WI38 (cell line): ENCODE results near the gene TMEM8B.

ENCODE experiments used
- H3K4me3 ChIP-seq: 2 replicates; pipeline ENCODE4 v1.5.1; 2011; ENCODE audit warnings: low read depth, mild to moderate bottlenecking, control low read depth, low read length
- CTCF ChIP-seq: IDR thresholded peaks from 2 replicates; pipeline ENCODE4 v1.5.1; 2012; ENCODE audit warnings: low read depth, mild to moderate bottlenecking, control low read depth, low read length

TMEM8B gene

GRCh38 chr9:35859990-35860339, 30.9 kb downstream of the TMEM8B start:
- no peak for TF ChIP-seq CTCF
- no peak overlapping the region for H3K4me3 ChIP-seq

- TF ChIP-seq CTCF, result no peak
Measured at GRCh38 chr9:35861161-35861897, 32.3 kb downstream of the TMEM8B start.

GRCh38 chr9:35862328-35862727, 33.3 kb downstream of the TMEM8B start:
- TF ChIP-seq CTCF, result no peak
- H3K4me3 ChIP-seq, result no peak overlapping the region

More at GRCh38 chr9:35861161-35861897, 32.3 kb downstream of the TMEM8B start:
- H3K4me3 ChIP-seq, result no peak overlapping the region

GRCh38 chr9:35863583-35863982, 34.6 kb downstream of the TMEM8B start:
- no peak for TF ChIP-seq CTCF
- H3K4me3 ChIP-seq, result no peak overlapping the region

GRCh38 chr9:35864695-35865255, 35.7 kb downstream of the TMEM8B start:
- H3K4me3 ChIP-seq, result no peak overlapping the region
- no peak for TF ChIP-seq CTCF

- no peak overlapping the region for H3K4me3 ChIP-seq
- TF ChIP-seq CTCF, result no peak
Measured at GRCh38 chr9:35867538-35867937, 38.5 kb downstream of the TMEM8B start.

- TF ChIP-seq CTCF, result no peak
- H3K4me3 ChIP-seq, result no peak overlapping the region
Measured at GRCh38 chr9:35868933-35869332, 39.9 kb downstream of the TMEM8B start.
